OCI-LY3 (cell line): ENCODE results near the gene TEX19.

Experiments used
- H2AFZ ChIP-seq: fragments of 200-600, 300-600 bp; shearing (Covaris generic); 2 replicates; pipeline ENCODE4 v1.6.0; 2014; ENCODE audit warnings: antibody characterized with exemption, low read depth, low read length
- H3K27ac ChIP-seq: fragments of 200-600, 300-600 bp; sonication (generic); 2 replicates; pipeline ENCODE4 v1.5.1; 2014; ENCODE audit warnings: mild to moderate bottlenecking, low read length, moderate library complexity, mixed read lengths
- H3K27me3 ChIP-seq: fragments of 200-600, 300-600 bp; sonication (generic); 2 replicates; pipeline ENCODE4 v1.6.1; 2014; ENCODE audit warnings: low read depth, low read length, mixed read lengths
- H3K36me3 ChIP-seq: fragments of 200-600, 300-600 bp; sonication (generic); replicated peaks from 2 replicates; pipeline ENCODE3; 2014; ENCODE audit warnings: low read depth, low read length, mixed read lengths
- H3K4me1 ChIP-seq: fragments of 300-600, 200-600 bp; sonication (generic); 2 replicates; pipeline ENCODE4 v1.6.1; 2014; ENCODE audit warnings: low read length, mixed read lengths
- H3K4me2 ChIP-seq: fragments of 200-600, 300-600 bp; sonication (generic); 2 replicates; pipeline ENCODE4 v1.6.1; 2014; ENCODE audit warnings: low read length, mixed read lengths
- H3K4me3 ChIP-seq: fragments of 300-600, 200-600 bp; sonication (generic); 2 replicates; pipeline ENCODE4 v1.5.1; 2014; ENCODE audit warnings: antibody characterized with exemption, mild to moderate bottlenecking, low read length, moderate library complexity
- H3K79me2 ChIP-seq: fragments of 300-600, 200-600 bp; shearing (Covaris generic); 2 replicates; pipeline ENCODE4 v1.6.1; 2014; ENCODE audit warnings: mild to moderate bottlenecking, low read length, mixed read lengths
- H3K9ac ChIP-seq: fragments of 300-600, 200-600 bp; shearing (Covaris generic); 2 replicates; pipeline ENCODE4 v1.6.0; 2014; ENCODE audit warnings: mild to moderate bottlenecking, low read length, moderate library complexity
- H3K9me3 ChIP-seq: fragments of 200-600, 300-600 bp; shearing (Covaris generic); 2 replicates; pipeline ENCODE4 v1.6.1; 2014; ENCODE audit warnings: low read length, mixed read lengths; ENCODE audit not compliant: insufficient read depth
- H4K20me1 ChIP-seq: fragments of 200-600, 300-600 bp; sonication (generic); 2 replicates; pipeline ENCODE4 v1.6.1; 2016; ENCODE audit warnings: low read length, mixed read lengths; ENCODE audit not compliant: insufficient read depth
- EZH2phosphoT487 ChIP-seq: fragments of 200-600 bp; shearing (Covaris generic); IDR thresholded peaks from 2 replicates; pipeline ENCODE4 v1.6.1; 2018; ENCODE audit warnings: antibody characterized with exemption, mixed run types, low read depth
- TF ChIP-seq, protein P1 (sequence below): fragments of 200-600, 300-600 bp; sonication (generic); IDR thresholded peaks from 2 replicates; pipeline ENCODE4 v1.5.1; 2014; ENCODE audit warnings: antibody characterized with exemption, low read length, low read depth

Gene TEX19, protein sequence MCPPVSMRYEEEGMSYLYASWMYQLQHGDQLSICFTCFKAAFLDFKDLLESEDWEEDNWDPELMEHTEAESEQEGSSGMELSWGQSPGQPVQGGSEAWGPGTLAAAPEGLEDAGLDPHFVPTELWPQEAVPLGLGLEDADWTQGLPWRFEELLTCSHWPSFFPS

DNA sequence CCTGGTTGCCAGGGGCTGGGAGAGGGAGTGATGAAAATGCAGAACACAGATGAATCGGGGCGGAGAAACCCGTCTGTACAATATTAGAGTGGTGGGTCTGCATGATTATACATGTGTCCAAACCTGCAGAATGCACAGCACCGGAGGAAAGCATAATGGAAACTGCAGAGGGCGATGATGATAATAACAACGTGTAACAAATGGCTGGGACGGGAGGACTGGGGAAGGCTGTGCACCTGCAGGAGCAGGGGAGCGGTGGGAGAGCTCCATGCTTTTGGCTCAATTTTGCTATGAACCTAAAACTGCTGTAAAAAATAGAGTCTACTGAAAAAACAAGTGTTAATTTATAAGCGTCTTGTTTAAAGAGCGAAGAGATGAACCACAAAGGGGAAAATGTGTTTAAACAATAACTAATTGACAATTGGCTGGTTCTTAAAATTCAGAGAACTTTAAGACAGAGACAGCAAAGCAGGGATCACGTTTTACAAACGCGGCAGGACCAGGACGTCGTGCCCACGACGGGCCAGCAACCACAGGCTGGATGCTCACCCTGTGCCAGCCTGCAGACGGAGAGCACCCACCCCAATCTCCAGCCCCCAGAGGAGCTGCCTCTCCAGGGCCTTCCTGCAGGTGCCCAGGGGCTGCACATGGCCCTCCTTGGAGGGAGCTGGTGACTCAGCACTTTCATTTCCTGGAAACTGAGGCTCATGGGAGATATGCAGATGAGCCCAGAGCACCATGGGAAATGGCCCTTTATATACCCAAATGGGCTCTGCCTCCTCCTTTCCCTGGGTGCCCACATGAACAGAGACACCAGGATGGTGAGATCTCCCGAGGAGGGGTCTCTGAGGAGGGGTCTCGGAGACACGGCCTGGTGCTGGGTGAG lies at the start of gene TEX19:
TSS of gene TEX19 (plus strand) at position 783 of the 886 bp plus-strand sequence. CDS start 2,904 bp downstream, outside the sequence.
- H3K36me3 ChIP-seq, result no peaks in the 10 kb centered on the region
- no peak for TF ChIP-seq EZH2phosphoT487
- TF ChIP-seq, protein P1, sequence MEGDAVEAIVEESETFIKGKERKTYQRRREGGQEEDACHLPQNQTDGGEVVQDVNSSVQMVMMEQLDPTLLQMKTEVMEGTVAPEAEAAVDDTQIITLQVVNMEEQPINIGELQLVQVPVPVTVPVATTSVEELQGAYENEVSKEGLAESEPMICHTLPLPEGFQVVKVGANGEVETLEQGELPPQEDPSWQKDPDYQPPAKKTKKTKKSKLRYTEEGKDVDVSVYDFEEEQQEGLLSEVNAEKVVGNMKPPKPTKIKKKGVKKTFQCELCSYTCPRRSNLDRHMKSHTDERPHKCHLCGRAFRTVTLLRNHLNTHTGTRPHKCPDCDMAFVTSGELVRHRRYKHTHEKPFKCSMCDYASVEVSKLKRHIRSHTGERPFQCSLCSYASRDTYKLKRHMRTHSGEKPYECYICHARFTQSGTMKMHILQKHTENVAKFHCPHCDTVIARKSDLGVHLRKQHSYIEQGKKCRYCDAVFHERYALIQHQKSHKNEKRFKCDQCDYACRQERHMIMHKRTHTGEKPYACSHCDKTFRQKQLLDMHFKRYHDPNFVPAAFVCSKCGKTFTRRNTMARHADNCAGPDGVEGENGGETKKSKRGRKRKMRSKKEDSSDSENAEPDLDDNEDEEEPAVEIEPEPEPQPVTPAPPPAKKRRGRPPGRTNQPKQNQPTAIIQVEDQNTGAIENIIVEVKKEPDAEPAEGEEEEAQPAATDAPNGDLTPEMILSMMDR, result peak; percentile 21
- no peaks in the 10 kb centered on the region for H3K9me3 ChIP-seq
- no peak within 1 kb of the TSS; the same call in 1 of the 2 replicates for H3K9ac ChIP-seq
- H3K27me3 ChIP-seq, result no peaks in the 10 kb centered on the region
- no peaks in the 10 kb centered on the region for H3K79me2 ChIP-seq
- H3K4me1 ChIP-seq, result peaks cover 35% of the 10 kb centered on the region
- H3K27ac ChIP-seq, result peak within 1 kb of the TSS; percentile 41
- no peak within 1 kb of the TSS for H3K4me3 ChIP-seq
- H4K20me1 ChIP-seq, result no peaks in the 10 kb centered on the region
- no peak within 1 kb of the TSS; the same call in 1 of the 2 replicates for H2AFZ ChIP-seq
- H3K4me2 ChIP-seq, result peak within 1 kb of the TSS; percentile 29

DNA sequence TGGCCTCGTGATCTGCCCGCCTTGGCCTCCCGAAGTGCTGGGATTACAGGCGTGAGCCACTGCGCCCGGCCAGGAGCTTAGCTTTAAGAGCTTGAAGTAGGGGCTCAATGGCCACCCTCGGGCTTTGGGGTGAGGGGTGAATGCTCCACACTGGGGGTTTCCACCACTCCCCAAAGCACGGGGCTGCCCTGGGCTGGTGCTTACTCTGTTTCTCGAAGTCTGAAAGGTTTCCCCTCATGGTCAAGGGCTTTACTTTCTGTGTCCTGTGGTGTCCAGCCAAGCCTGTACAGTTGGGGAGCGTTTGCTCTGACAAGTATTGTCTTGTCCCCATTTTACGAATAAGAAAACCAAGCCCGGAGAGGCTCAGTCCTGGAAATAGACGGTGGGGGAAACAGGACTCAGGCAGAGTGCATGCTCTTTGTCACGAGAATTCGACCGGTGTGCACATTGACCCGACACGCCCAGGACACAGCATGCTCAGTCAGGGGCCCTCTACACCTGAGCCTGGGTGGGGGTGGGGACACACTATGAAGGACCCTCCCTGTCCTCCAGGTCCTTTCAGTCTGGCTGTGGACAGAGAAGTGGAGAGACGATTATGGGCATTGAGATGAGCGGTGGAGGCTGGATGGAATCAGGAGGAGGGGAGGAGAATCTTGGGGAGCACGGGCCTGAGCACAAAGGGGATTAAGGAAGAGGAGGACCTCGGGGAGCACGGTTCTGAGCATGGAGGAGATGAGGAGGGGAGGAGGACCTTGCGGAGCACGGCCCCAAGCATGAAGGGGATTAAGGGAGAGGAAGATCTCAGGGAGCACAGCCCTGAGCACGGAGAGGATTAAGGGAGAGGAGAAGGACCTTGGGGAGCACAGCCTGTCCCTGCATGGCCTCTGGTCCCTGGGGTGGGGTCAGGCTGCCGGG lies 49.1 kb upstream of the TEX19 start:
- H3K4me1 ChIP-seq, result no peaks in the 10 kb centered on the region
- no peaks in the 10 kb centered on the region for H4K20me1 ChIP-seq
- H3K9ac ChIP-seq, result no peak overlapping the region
- H3K27me3 ChIP-seq, result no peaks in the 10 kb centered on the region
- no peak overlapping the region for H3K27ac ChIP-seq
- H2AFZ ChIP-seq, result no peak overlapping the region
- H3K79me2 ChIP-seq, result no peaks in the 10 kb centered on the region
- H3K4me3 ChIP-seq, result no peak overlapping the region
- H3K9me3 ChIP-seq, result no peaks in the 10 kb centered on the region
- H3K36me3 ChIP-seq, result no peaks in the 10 kb centered on the region
- H3K4me2 ChIP-seq, result no peak overlapping the region
- TF ChIP-seq, protein P1, result no peak
- TF ChIP-seq EZH2phosphoT487, result no peak

- Histone ChIP-seq H3K36me3 (no peaks in the 10 kb centered on the region), H3K9ac (no peak overlapping the region), H3K4me1 (no peaks in the 10 kb centered on the region), H3K4me3 (no peak overlapping the region), H3K27ac (no peak overlapping the region), H3K9me3 (no peaks in the 10 kb centered on the region), H3K27me3 (no peaks in the 10 kb centered on the region), H3K4me2 (no peak overlapping the region), H2AFZ (no peak overlapping the region), H4K20me1 (no peaks in the 10 kb centered on the region), H3K79me2 (no peaks in the 10 kb centered on the region)
- TF ChIP-seq EZH2phosphoT487, result no peak
- TF ChIP-seq, protein P1, result no peak
Measured at GRCh38 chr17:82310877-82311276, 48.2 kb upstream of the TEX19 start.
